Measurements from ENCODE around the gene PC.

Gene PC

GRCh38 chr11:66910669-66911068 is 47.5 kb downstream of the PC start:
- DNase-seq (ENCODE audit: low read depth) = no peak

DNA sequence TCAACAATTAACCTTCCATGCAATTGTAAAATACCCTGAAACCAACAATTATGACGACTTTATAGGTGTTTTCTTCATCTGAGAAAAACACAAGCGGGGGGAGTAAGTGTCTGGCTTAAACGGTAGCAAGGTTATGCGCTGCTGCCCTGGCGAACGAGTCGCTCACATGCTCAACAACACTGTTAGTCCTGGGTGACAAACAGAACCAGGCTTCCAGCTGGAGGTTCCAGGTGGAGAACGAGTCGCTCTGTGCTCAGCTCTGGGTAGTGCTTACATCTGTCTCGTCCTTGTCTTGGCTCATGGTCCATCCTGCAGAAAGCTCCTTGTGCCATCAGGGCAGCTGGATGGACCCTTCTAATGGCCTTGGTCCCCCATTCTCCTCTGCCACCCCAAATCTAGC is 48.2 kb downstream of the PC start:
- no peak for DNase-seq (ENCODE audit: low read depth)

DNA sequence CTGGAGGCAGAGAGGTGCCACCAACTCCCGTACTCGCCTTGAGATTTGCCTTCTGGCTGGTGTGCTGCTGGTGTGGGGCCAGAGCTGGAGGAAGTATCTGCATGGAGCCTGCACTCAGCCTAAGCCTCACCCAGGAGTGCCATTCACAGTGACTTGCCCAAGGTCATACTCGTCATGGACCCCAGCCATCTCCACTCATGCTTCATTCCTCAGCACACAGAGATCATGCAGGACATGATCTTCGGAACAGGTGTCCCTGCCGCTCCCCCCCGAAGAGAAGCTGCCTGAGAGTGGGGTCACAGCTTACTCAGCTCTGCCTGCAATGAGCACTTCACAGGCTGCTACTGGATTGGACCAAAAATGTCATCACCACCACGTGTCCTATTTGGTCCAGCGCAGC is 49.0 kb downstream of the PC start:
- no peak for DNase-seq (ENCODE audit: low read depth)

DNA sequence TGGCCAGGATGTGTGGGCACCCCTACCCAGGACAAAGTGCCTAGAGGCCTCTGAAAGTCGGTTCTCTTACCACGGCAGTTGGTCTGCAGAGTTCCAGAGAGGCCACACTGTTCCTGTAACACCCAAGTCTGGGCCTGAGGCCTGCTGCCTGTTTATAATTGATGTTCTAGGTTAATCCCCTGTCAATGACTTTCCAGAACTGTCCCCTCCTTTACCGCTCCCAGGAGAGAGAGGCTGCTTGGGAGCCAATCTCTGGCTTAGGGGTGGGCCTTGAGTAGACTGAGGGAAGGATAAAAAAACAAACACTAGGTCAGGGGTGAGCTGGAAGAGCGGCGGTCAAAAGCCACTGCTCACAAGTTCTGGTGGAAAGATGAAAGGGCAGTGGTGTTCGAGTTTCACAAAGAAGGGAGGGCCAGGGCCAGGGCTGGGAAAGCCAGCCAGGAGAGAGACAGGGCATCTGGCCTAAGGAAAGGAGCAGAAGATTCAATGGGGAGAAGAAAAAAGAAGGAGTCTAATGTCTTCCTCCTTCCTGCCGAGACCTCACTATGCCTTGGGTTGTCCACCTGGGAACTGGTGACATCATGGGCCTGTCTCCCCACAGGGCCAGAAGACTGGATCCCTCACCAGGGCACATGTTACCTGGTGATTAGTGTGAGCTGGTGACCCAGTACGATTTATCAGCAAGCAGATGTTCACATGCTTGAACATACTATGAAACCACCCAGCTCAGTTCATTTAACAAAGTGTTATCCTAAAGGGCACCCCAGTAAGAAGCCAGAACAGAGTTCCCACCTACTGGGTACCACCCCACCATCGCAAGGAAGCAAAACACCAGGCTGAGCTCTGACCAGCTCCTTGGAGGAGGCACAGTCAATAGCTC is 50.2 kb downstream of the PC start:
- no peak for DNase-seq (ENCODE audit: low read depth)

DNA sequence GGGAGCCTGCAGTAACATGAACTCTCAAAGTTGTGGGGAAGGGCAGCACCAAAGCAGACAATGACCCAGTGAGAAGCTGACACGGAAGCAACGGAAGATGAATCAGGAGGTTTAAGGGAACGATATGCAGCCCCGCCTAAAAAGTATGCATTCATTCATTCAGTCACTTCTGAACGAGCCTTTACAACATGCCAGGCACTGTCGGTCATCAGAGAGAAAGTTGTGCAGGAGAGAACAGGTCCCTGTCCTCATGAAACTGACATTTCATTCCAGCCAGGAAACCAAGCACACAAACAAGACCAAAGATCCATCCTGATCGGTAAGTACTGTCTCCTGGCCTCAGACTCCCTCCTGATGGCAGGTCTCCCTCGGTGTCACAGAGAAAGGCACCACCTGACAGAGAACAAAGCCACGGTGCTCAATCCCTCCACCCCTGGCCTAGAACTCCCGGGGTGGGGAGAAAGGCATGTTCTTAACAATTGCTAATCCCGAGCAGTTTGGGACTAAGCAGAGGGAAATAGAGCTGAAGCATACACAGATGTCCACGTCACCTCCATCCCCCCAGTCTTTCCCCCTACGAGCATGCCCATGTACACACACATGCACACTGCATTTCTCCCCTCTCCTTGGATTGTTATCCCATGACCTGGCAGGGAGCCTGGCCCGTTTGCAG is 52.0 kb downstream of the PC start:
- no peak for DNase-seq (ENCODE audit: low read depth)

- DNase-seq (ENCODE audit: low read depth) = no peak
Measured at GRCh38 chr11:66905631-66906030, 52.6 kb downstream of the PC start.

DNA sequence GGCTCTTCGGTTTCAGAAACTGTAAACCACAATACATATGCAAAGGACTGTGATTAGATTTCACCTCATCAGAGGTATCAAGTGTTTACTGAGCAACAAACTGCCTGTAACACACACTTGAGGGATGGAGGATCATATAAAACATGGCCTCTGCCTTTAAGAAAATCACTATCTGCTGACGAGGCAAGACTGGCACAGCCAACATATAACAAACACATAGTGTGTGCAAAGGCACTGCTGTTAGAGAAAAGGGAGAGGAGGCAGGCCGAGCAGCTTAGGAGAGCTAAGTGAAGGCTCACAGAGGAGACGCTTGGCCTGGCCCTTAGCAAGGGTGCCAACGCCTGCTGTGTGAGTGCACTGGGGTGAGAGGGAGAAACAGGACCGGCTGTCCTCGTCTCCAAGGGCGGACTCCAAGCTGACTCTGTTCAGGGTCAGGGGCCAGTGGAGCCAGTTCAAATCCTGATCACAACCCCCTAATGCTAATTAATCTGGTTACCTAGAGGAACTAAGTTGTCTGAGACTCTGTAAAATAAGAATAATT is 53.1 kb downstream of the PC start:
- no peak for DNase-seq (ENCODE audit: low read depth)

DNA sequence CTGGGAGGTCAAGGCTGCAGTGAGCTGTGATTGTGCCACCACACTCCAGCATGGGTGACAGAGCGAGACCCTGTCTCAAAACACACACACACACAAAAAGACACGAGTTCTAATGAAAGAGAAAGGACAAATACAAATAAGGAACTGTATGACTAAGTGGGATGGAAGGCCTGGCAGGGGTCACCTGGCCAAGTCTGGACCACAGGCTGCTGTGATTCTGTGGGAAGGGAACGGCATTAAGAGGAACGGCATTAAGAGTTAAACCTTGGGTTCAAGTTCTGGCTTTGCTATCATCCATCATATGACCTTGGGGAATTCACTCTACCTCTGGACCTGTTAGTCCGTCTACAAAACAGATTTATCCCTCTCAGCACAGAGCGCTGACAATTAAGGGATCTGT is 53.6 kb downstream of the PC start:
- DNase-seq (ENCODE audit: low read depth) = no peak

- DNase-seq (ENCODE audit: low read depth) = no peak
Measured at GRCh38 chr11:66904055-66904454, 54.1 kb downstream of the PC start.

GRCh38 chr11:66902486-66903177 is 55.6 kb downstream of the PC start:
- DNase-seq (ENCODE audit: low read depth) = no peak

- DNase-seq (ENCODE audit: low read depth) = no peak
Measured at GRCh38 chr11:66901964-66902390, 56.2 kb downstream of the PC start.

- no peak for DNase-seq (ENCODE audit: low read depth)
Measured at GRCh38 chr11:66894141-66894540, 64.0 kb downstream of the PC start.

DNA sequence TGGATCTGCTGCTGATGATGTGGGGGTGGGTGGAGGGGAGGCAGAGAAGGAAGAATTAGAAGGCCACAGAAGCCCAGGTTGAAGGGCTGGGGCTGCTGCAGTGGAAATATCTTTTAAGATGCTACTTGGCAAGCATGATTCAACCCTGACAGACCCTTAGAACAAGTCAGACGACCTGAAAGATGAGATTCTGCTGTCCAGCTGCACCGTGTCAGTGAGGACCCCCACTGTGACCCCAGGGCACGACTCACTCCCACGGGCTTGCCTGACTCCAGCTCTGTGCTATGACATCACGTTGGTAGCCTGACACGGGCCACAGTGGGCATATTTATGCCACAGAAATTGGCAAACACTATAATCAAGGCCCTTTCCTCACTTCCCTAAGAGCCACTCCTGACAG is 65.3 kb downstream of the PC start:
- DNase-seq (ENCODE audit: low read depth) = no peak

DNA sequence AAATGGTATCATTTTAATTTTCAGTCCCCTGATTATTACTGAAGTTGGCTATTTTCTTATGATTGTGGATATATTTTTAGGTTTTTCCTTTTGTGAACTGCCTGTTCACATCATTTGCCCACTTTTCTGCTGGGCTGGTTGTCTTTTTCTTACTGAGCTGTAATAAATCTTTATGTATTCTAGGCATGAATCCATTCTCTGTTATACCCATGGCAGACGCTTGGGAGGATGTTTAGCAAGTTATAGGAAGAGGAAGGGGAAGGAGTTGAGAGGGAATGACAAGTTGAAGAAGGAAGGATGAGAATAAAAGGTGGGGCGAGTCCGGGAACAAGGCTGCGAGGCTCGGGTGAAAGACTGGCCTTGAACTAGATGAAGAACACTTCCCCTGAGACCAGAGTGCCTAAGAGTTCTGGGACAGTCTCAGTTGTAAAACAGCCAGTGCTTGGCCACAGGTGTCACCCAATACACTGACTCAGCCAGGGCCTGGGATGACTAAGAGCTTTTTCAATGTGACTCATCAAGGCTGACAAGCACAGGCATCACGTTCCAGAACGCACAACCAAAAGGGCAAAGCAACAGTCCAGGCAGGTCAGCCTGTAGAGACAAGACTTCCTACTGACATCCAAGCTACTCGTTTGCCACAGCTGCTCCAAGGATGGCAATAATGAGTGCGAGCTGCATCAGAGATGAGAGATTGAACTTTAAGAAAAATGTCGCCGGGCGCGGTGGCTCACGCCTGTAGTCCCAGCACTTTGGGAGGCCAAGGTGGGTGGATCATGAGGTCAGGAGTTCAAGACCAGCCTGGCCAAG is 66.1 kb downstream of the PC start:
- DNase-seq (ENCODE audit: low read depth) = peak; percentile 90

DNA sequence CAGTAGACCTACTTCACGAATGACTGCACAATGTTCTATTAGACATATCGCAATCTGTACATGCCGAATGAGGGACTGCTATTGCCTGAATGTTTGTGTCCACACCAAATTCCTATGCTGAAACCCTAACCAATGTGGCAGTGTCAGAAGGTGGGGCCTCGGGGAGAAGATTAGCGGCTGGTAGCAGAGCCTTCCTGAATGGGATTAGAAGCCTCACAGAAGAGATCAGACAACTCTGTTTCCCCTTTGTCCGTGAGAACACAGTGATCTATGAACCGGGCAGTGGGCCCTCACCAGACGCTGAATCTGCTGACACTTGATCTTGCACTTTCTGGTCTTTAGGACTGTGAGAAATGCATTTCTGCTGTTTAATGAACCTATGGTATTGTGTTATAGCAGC is 68.2 kb downstream of the PC start:
- DNase-seq (ENCODE audit: low read depth) = no peak

- no peak for DNase-seq (ENCODE audit: low read depth)
Measured at GRCh38 chr11:66888282-66888681, 69.9 kb downstream of the PC start.

DNA sequence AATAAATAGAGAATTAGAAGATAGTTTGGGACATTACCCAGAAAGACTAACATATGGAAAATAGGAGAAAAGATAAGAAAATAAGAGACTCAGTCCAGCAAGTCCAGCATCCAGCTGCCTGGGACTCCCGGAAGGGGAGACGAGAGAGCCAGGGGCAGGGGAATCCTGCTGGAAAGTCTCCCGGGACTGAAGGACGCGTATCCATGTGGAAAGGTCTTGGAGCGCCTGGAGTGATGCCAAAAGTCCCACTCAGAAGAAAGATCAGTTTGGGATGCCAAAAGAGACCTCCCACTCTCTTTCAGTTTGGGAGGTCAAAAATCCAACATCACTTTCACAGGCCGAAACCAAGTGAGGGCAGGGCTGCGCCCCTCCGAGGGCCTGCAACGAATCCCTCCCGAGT is 70.7 kb downstream of the PC start:
- no peak for DNase-seq (ENCODE audit: low read depth)

DNA sequence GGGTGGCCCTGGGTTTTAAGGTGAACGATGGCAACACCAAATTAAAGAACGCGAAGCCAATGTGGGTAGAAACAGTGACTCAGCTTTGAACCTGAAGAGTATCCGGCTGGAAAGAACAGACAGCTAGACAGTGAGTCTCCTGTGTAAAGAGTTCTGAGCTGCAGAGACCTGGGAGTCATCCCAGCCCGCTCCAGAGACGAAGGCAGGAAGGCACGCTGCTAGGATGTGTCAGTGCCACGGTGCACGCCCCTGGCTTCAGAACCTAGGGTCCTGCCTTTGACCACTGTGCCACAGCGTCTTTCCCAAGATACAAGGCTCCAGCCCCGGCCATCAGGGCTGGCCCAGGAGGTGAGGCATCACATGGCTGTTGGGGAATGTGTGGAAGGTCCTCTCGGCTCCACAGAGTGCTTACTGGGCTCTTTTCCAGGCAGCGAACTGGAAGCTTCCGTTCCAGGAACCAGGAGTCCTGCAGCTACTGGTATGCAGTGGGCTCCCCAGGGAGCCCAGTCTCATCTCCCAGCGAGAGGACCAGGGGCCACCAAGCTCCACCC is 71.4 kb downstream of the PC start:
- no peak for DNase-seq (ENCODE audit: low read depth)

GRCh38 chr11:66885950-66886440 is 72.2 kb downstream of the PC start:
- DNase-seq (ENCODE audit: low read depth) = no peak

- no peak for DNase-seq (ENCODE audit: low read depth)
Measured at GRCh38 chr11:66885469-66885868, 72.7 kb downstream of the PC start.

- DNase-seq (ENCODE audit: low read depth) = no peak
Measured at GRCh38 chr11:66884443-66884842, 73.7 kb downstream of the PC start.

Data from stromal cell of bone marrow (primary cell).